Measurements from ENCODE around the gene VPS37D.
"Not testable (repeated sequence)": the region's sequence is repeated elsewhere in the genome, so short reads cannot be mapped to it uniquely, and the experiment has no call there.

Gene VPS37D

DNA sequence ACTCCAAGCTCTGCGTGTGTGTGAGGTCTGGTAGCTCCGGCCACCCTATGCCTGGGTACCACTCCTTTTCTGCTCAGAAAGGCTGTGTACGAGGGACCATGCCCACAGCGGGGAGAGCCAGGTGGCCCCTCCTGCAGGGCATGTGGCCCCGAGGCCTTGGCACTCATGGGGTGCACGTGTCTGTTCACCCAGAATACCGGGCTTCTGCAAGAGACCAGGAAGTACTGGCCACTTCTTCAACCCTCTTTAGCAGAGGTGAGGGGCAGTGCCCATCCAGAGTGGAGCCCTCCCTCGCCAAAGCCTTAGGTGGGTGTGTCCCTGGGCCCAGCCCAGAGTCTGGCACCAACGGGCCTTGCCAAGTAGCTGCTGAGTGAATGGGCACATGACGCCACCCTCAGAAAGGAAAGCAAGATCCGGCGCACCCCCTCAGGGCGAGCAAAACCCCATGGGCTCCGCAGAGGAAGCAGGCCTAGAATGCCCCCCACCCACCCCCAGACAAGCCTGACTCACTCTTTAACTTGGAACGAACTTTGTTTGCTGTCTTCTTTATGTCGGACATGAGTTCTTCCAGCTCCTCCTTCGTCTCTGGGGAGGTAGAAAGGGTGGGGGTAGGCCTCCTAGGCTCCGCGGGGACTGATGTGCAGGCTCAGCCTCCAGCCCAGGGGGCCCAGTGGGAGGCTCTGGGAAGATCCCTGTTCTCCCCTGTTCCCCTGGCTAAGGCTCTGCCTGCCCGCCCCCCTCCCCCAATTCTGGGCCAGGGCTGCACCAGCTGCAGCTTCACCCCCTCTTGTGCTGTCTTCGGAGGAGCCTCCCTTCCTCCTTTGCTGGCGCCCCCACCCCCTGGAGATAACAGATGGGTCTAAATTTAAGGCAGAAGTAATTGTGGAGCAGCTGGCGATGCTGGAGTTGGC lies 37.3 kb downstream of the VPS37D start:
- Mint-ChIP-seq H3K4me1 (peaks cover 23% of the 10 kb centered on the region), H3K4me3 (no peak overlapping the region), H3K36me3 (peaks cover 80% of the 10 kb centered on the region), H3K27ac (no peak overlapping the region), H3K9me3 (no peaks in the 10 kb centered on the region)
- DNase-seq (ENCODE audit: low spot score in 2 of 2) (no peak), ATAC-seq (no peak)

- Mint-ChIP-seq H3K4me1 (peaks cover 23% of the 10 kb centered on the region), H3K27ac (no peak overlapping the region), H3K9me3 (no peaks in the 10 kb centered on the region), H3K4me3 (no peak overlapping the region), H3K36me3 (peaks cover 76% of the 10 kb centered on the region)
- no peak for DNase-seq (ENCODE audit: low spot score in 2 of 2)
- ATAC-seq: no peak
Observed at GRCh38 chr7:73705551-73705920, 37.9 kb downstream of the VPS37D start.

DNA sequence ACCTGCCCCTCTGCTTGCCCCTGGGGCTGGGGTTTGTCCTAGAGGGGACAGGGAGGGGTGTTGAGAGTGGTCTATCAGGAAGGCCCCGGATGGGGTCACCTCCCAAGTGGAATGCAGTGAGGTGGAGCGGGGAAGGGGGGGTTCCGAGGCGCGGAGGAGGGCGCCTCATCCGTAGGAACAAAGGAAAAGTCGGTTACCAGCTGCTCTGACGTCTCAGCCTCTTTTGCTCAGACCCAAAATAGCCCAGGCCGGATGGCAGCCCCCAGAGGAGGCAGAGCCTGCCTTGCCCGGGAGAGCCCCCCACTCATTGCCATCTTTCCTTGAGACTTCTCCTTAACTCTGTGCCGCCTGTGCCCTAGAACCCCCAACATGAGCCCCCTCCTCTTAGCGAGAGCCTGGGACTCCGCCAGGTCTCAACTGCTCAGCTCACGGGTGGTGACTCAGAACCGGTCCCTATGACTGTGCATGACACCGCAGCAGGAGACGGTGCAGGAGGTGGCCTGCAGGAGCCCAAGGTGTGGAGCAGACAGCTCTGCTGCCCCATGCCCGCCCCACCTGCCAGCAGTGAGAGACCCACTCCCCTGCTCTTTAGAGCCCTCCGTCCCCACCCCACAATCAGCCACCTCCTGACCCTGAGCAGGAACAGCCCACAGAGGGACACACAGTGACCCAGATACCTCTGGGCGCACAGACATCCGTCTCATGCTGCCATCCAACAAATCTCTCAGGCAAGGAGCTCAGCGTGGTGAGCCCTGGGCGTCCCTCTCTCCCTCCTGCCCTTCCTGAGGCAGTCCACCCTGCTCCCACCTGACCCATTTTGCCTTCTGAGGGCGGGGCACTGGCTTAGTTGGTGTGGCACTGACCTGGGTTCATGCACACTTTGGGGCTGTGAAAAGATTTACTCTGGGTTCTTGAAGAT lies 38.8 kb downstream of the VPS37D start:
- H3K27ac Mint-ChIP-seq: no peak overlapping the region

GRCh38 chr7:73707045-73707631 lies 39.5 kb downstream of the VPS37D start:
- ATAC-seq: no peak
- no peak overlapping the region for H3K4me3 Mint-ChIP-seq
- no peak overlapping the region for H3K27ac Mint-ChIP-seq
- peaks cover 62% of the 10 kb centered on the region for H3K36me3 Mint-ChIP-seq
- no peaks in the 10 kb centered on the region for H3K9me3 Mint-ChIP-seq
- no peak for DNase-seq (ENCODE audit: low spot score in 2 of 2)
- peaks cover 21% of the 10 kb centered on the region for H3K4me1 Mint-ChIP-seq

More for the DNA sequence above, 38.8 kb downstream of the VPS37D start:
- no peak for DNase-seq (ENCODE audit: low spot score in 2 of 2)
- Mint-ChIP-seq H3K4me1 (peaks cover 22% of the 10 kb centered on the region), H3K4me3 (no peak overlapping the region), H3K9me3 (no peaks in the 10 kb centered on the region), H3K36me3 (peaks cover 69% of the 10 kb centered on the region)
- peak; percentile 85 for ATAC-seq

- no peak overlapping the region for H3K4me3 Mint-ChIP-seq
- no peak for ATAC-seq
- no peaks in the 10 kb centered on the region for H3K9me3 Mint-ChIP-seq
- H3K4me1 Mint-ChIP-seq: peaks cover 29% of the 10 kb centered on the region
- DNase-seq (ENCODE audit: low spot score in 2 of 2): no peak
- peaks cover 44% of the 10 kb centered on the region for H3K36me3 Mint-ChIP-seq
- H3K27ac Mint-ChIP-seq: no peak overlapping the region
Observed at GRCh38 chr7:73708961-73709549, 41.4 kb downstream of the VPS37D start.

- Mint-ChIP-seq H3K27ac (peak overlapping the region; percentile 71), H3K9me3 (no peaks in the 10 kb centered on the region), H3K4me1 (peaks cover 40% of the 10 kb centered on the region), H3K36me3 (peaks cover 46% of the 10 kb centered on the region), H3K4me3 (no peak overlapping the region)
- DNase-seq (ENCODE audit: low spot score in 2 of 2) (no peak), ATAC-seq (no peak)
Observed at GRCh38 chr7:73712773-73713172, 45.1 kb downstream of the VPS37D start.

DNA sequence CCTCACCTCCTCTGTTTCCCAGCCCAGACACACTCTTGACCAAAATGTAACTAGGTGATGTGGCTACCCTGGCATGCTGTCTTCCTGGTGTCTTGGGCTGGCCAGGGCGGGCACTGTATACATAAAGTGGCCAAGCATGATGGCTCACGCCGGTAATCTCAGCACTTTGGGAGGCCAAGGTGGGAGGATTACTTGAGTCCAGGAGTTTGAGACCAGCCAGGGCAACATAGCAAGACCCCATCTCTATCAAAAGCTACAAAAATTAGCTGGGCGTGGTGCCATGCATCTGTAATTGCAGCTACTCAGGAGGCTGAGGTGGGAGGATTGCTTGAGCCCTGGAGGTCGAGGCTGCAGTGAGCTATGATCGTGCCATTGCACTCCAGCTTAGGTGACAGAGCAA lies 45.7 kb downstream of the VPS37D start:
- H3K4me3 Mint-ChIP-seq; H3K27ac Mint-ChIP-seq; ATAC-seq; H3K9me3 Mint-ChIP-seq; DNase-seq (ENCODE audit: low spot score in 2 of 2): not testable (repeated sequence)
- H3K36me3 Mint-ChIP-seq: peaks cover 46% of the 10 kb centered on the region
- H3K4me1 Mint-ChIP-seq: peaks cover 46% of the 10 kb centered on the region

DNA sequence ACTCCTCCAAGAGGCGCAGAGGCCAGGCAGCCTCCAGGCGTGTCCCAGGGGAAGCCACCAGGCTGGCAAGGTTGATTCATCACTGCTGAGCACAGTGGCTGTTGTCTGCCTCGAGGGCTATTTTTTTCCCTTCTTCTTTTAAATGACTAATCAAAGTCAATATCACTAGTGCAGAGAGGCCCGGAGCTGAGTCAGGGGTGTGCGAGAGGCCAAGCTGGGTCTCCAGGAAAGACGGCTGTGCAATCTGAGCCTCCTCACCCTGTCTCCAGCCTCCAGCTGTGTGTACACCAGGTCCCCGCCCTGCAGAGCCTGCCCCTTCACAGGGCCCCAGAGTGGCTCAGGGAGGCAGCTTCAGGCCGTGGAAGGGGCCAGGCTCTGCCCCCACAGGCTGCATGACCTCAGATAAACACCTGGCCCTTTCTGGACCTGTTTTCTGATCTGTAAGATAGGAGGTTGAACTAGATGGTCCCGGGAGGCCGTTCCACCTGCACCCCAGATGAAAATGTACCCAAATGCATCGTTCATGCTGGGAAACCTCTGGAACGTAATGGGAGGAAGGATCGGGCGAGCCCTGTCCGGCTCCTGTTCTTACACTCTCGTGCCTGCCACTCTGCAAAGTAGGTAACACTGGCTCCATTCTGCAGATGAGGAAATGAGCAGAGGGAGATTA lies 48.2 kb downstream of the VPS37D start:
- peaks cover 56% of the 10 kb centered on the region for H3K4me1 Mint-ChIP-seq
- H3K4me3 Mint-ChIP-seq: peak overlapping the region; percentile 82
- DNase-seq (ENCODE audit: low spot score in 2 of 2) (no peak), ATAC-seq (peak; percentile 78)
- peak overlapping the region; percentile 34 for H3K27ac Mint-ChIP-seq
- no peaks in the 10 kb centered on the region for H3K9me3 Mint-ChIP-seq
- peaks cover 39% of the 10 kb centered on the region for H3K36me3 Mint-ChIP-seq

DNA sequence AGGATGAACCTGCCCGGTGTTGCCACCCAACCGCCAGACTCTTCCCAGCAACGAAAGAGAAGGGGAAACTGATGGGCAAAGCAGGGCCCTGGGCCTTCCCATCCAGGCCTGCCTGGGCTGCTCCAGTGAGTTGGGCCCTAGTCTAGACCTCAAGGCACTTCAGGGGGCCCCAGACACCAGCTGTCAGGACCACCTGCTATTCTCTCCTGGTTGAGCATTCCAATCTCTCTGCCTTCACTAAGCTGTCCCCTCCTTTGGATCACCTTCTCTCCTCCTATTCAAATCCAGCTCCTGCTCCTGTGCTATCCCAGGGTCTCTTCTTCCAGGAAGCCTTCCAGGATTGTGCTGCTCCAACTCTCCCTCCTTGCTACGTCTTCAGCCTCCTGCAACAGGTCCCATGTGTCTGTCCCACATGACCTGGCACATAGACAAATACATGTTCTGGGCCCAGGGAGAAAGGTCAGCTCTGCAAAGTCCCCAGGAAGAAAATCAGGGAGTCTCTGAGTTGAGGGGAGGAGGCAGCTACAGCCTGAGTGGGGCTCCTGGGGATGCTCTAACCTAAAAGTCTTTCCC lies 48.8 kb downstream of the VPS37D start:
- DNase-seq (ENCODE audit: low spot score in 2 of 2) (no peak), ATAC-seq (no peak)
- peaks cover 39% of the 10 kb centered on the region for H3K36me3 Mint-ChIP-seq
- peak overlapping the region; percentile 82 for H3K4me3 Mint-ChIP-seq
- H3K4me1 Mint-ChIP-seq: peaks cover 56% of the 10 kb centered on the region
- no peak overlapping the region for H3K27ac Mint-ChIP-seq
- H3K9me3 Mint-ChIP-seq: no peaks in the 10 kb centered on the region

GRCh38 chr7:73717025-73717807 lies 49.6 kb downstream of the VPS37D start:
- no peaks in the 10 kb centered on the region for H3K9me3 Mint-ChIP-seq
- H3K4me1 Mint-ChIP-seq: peaks cover 49% of the 10 kb centered on the region
- H3K27ac Mint-ChIP-seq: peak overlapping the region; percentile 89
- H3K4me3 Mint-ChIP-seq: peak overlapping the region; percentile 82
- ATAC-seq (no peak), DNase-seq (ENCODE audit: low spot score in 2 of 2) (no peak)
- H3K36me3 Mint-ChIP-seq: peaks cover 39% of the 10 kb centered on the region

- H3K4me3 Mint-ChIP-seq: peak overlapping the region; percentile 82
- ATAC-seq (peak; percentile 85), DNase-seq (ENCODE audit: low spot score in 2 of 2) (peak; percentile 59 to 86)
- H3K27ac Mint-ChIP-seq: peak overlapping the region; percentile 89
- peaks cover 41% of the 10 kb centered on the region for H3K4me1 Mint-ChIP-seq
- no peaks in the 10 kb centered on the region for H3K9me3 Mint-ChIP-seq
- peaks cover 39% of the 10 kb centered on the region for H3K36me3 Mint-ChIP-seq
Observed at GRCh38 chr7:73717991-73718405, 50.4 kb downstream of the VPS37D start.

GRCh38 chr7:73718438-73718881 lies 50.8 kb downstream of the VPS37D start:
- H3K36me3 Mint-ChIP-seq: peaks cover 39% of the 10 kb centered on the region
- DNase-seq (ENCODE audit: low spot score in 2 of 2) (no peak), ATAC-seq (peak; percentile 3)
- peak overlapping the region; percentile 89 for H3K27ac Mint-ChIP-seq
- peaks cover 39% of the 10 kb centered on the region for H3K4me1 Mint-ChIP-seq
- H3K4me3 Mint-ChIP-seq: peak overlapping the region; percentile 82
- no peaks in the 10 kb centered on the region for H3K9me3 Mint-ChIP-seq

DNA sequence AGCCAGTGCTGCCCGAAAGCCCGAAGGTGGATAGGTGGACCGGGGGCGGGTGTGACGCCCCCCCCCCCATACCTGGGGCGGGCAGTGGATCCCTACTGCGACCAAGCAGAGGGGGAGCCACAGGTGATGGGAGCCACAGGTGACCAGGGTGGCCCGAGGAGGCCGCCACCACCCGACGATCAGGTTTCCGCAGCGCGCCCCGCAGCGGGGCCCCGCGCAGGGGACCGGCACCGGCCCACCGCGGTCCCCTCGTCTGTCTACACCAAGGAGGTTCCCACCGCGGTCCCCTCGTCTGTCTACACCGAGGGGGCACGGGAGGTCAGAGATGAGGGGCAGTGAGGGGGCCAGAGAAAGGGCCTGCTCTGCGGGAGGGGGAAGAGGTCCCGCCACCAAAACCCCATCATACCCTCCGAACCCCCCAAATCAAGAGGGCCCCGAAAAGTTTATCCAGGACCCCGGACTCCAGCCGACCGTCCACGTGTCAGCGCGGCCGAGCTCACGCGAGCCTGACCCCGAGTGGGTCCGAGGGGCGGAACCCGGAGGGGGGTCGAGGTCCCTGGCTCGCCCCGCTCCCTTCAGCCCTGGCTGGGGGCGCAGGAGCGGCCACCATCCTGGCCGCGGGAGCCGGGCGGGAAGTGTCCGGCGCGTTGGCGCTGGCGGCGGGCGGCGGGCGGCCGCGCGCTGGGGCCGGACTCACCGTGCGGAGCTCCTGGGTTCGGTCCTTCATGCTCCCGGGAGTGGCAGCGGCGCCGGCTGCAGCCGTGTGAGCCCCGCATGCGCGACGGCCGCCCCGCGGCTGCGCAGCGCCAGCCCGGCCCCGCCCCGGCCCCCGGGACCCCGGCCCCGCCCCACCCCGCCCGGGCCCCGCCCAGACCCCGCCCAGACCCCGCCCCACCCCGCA lies 51.5 kb downstream of the VPS37D start, which contains the start of gene STX1A:
Gene STX1A, minus strand, starts transcription at position 765 of the 901 bp plus-strand sequence. Its CDS starts 38 bp downstream, at position 727.
- DNase-seq (ENCODE audit: low spot score in 2 of 2) (peak; percentile 64 to 86), ATAC-seq (peak; percentile 70)
- Mint-ChIP-seq H3K9me3 (no peaks in the 10 kb centered on the region), H3K4me1 (peaks cover 39% of the 10 kb centered on the region), H3K27ac (peak within 1 kb of the TSS; percentile 89), H3K4me3 (peak within 1 kb of the TSS; percentile 82), H3K36me3 (peaks cover 39% of the 10 kb centered on the region)

Data from stimulated activated effector memory CD8-positive, alpha-beta T cell treated with anti-CD3 and anti-CD28 coated beads, Interleukin-12 subunit alpha, Interleukin-12 subunit beta, amount 100 ng/mL, for 72 hours (primary cell).